ENCODE results near the gene SDHAF2. TPM values are rescaled to one million over a fixed set of nuclear protein-coding genes. Genes with fewer than 3 reads are reported as not detected.

The SDHAF2 gene
- total RNA-seq, 1 donor from 2014 or later = 13.6 TPM

DNA sequence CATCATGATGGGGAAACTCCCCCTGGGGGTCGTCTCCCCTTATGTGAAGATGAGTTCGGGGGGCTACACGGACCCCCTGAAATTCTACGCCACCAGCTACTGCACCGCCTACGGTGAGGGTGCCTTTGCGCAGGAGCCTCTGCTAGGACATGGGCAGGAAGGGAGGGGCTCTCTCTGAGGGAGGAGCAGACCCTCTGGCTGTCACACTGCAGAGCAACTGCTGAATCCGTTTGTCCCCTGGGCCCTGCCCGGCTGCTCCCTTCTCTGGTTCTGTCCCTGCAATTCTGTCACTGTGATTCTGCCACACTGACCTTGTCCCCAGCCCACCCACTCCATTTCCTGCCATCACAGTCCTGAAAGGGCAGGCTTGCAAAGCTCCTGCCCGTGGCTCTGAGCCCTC lies 51.9 kb downstream of the SDHAF2 start:
- Histone ChIP-seq H3K27ac (no peak overlapping the region), H3K9me3 (no peaks in the 10 kb centered on the region), H3K4me3 (no peak overlapping the region), H3K27me3 (no peaks in the 10 kb centered on the region), H3K4me1 (peaks cover 0 to 4% of the 10 kb centered on the region in 2 donors), H3K36me3 (no peaks in the 10 kb centered on the region)
- no peak for DNase-seq (ENCODE audit: low spot score in 2 of 2)
- intact Hi-C loops (cut with DNase I) = no loop called here
- TF ChIP-seq, protein P1, sequence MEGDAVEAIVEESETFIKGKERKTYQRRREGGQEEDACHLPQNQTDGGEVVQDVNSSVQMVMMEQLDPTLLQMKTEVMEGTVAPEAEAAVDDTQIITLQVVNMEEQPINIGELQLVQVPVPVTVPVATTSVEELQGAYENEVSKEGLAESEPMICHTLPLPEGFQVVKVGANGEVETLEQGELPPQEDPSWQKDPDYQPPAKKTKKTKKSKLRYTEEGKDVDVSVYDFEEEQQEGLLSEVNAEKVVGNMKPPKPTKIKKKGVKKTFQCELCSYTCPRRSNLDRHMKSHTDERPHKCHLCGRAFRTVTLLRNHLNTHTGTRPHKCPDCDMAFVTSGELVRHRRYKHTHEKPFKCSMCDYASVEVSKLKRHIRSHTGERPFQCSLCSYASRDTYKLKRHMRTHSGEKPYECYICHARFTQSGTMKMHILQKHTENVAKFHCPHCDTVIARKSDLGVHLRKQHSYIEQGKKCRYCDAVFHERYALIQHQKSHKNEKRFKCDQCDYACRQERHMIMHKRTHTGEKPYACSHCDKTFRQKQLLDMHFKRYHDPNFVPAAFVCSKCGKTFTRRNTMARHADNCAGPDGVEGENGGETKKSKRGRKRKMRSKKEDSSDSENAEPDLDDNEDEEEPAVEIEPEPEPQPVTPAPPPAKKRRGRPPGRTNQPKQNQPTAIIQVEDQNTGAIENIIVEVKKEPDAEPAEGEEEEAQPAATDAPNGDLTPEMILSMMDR (IDR thresholded peaks at IDR 0.05) = no peak

DNA sequence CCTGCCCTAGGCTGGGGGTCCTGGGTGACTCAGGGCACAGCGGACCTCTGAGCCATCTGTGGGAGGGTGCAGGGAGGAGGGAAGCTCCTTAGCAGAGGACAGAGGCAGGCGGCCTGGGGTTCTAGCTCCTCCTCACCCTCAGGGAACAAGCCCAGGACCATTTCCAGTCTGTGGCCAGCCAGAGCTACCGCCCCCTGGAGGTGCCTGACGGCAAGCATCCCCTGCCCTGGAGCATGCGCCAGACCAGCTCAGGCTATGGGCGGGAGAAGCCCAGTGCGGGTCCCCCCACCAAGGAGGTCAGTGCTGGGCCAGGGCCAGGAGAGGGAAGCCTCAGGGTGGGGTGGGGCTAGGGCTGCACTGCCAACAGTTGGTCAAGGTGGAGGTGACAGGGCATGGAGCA lies 52.6 kb downstream of the SDHAF2 start:
- H3K27me3 ChIP-seq = no peaks in the 10 kb centered on the region

DNA sequence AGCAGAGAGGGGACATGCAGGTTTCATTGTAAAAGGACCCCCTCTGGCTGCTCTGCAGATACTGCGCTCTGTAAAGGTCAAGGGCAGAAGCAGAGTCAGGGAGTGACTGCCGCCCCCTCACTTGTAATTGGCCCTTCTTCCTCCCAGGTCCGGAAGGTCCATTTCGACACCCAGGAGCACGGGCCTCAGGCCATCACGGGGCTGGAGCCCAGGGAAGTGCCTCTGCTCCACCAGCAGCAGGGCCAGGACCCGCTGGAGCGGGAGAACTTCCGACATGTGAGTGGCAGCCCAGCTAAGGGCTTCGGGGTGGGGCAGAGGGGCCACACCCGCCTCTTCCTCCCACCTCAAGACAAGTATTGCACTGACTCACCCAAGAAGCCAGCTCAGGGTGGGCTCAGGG lies 54.6 kb downstream of the SDHAF2 start:
- TF ChIP-seq, protein P1 (IDR thresholded peaks at IDR 0.05) = no peak
- Histone ChIP-seq H3K4me3 (no peak overlapping the region), H3K27ac (no peak overlapping the region), H3K27me3 (no peaks in the 10 kb centered on the region), H3K36me3 (peaks cover 0 to 7% of the 10 kb centered on the region in 2 donors), H3K9me3 (no peaks in the 10 kb centered on the region), H3K4me1 (no peaks in the 10 kb centered on the region)
- DNase-seq (ENCODE audit: low spot score in 2 of 2) = no peak
- intact Hi-C loops (cut with DNase I) = no loop called here

More for the DNA sequence above, 52.6 kb downstream of the SDHAF2 start:
- intact Hi-C loops (cut with DNase I) = no loop called here
- H3K27ac ChIP-seq = no peak overlapping the region
- peaks cover 0 to 5% of the 10 kb centered on the region in 2 donors for H3K36me3 ChIP-seq
- peaks cover 0 to 4% of the 10 kb centered on the region in 2 donors for H3K4me1 ChIP-seq
- DNase-seq (ENCODE audit: low spot score in 2 of 2) = no peak
- no peaks in the 10 kb centered on the region for H3K9me3 ChIP-seq
- H3K4me3 ChIP-seq = no peak overlapping the region
- TF ChIP-seq, protein P1 (IDR thresholded peaks at IDR 0.05) = peak in 2 of 3 experiments; percentile 26 to 40

DNA sequence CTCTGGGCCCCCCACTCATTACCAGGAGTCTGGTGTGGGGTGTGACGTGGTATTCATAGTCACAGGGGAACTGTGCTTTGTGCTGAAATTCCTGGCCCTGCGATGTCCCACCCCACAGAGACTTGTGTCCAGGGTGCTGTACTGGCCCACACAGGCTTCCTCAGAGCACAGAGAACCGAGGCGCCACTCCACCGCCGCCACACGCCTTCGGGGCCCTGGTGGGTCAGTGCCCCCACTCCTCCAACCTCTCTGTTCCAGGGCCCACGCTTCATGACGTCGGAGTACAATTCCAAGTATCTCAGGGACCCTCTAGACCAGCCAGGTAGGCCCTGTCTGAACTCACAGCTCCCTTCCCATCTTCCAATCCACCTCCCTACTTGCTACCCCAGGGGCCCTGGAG lies 55.2 kb downstream of the SDHAF2 start:
- H3K9me3 ChIP-seq = no peaks in the 10 kb centered on the region
- TF ChIP-seq, protein P1 (IDR thresholded peaks at IDR 0.05) = no peak

DNA sequence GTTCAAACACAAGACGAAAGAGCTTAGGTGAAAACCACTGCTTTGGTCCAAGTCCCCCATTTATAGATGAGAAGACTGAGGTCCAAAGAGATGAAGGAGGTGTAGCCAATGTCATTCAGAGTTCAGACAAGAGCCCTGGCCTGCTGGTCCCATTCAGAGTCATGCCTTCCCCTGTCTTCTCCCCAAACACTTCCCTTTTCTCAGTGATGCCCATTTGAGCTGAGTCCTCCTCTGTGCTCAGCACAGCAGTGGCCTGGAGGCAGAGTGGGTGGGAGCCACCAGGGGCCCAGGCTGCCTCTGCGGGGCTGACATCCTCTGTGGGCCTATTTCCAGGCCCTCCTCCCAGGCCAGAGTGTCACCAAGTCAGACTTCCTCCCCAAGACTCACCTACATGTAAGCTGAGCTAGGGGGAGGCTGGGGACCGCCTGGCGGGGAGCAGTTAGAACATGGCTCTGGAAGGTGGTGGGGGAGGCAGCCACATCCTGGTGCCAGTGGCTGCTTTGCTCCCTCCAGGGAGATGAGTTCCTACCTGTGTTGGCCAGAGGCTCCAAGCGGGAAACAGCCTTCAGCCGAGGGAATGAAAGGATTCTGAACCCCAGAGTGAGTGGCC lies 56.2 kb downstream of the SDHAF2 start:
- intact Hi-C loops (cut with DNase I) = no loop called here

More for the DNA sequence above, 55.2 kb downstream of the SDHAF2 start:
- no peaks in the 10 kb centered on the region for H3K27me3 ChIP-seq
- H3K27ac ChIP-seq = no peak overlapping the region
- peaks cover 0 to 7% of the 10 kb centered on the region in 2 donors for H3K36me3 ChIP-seq
- no peaks in the 10 kb centered on the region for H3K4me1 ChIP-seq
- no peak for DNase-seq (ENCODE audit: low spot score in 2 of 2)
- no peak overlapping the region for H3K4me3 ChIP-seq
- intact Hi-C loops (cut with DNase I) = no loop called here

More for the DNA sequence above, 56.2 kb downstream of the SDHAF2 start:
- H3K4me3 ChIP-seq = no peak overlapping the region
- no peak overlapping the region for H3K27ac ChIP-seq
- TF ChIP-seq, protein P1 (IDR thresholded peaks at IDR 0.05) = no peak
- H3K36me3 ChIP-seq = peaks cover 0 to 7% of the 10 kb centered on the region in 2 donors
- H3K9me3 ChIP-seq = no peaks in the 10 kb centered on the region
- no peak for DNase-seq (ENCODE audit: low spot score in 2 of 2)
- H3K27me3 ChIP-seq = no peaks in the 10 kb centered on the region
- H3K4me1 ChIP-seq = peaks cover 0 to 3% of the 10 kb centered on the region in 2 donors
